HG03135 (cell line): Measurements from ENCODE around the gene NAV3.

Experiments used
- ATAC-seq: cut with Tn5 transposase; IDR thresholded peaks from one replicate; pipeline ENCODE4 v1.9.1; 2021; ENCODE audit warnings: mild to moderate bottlenecking, moderate library complexity; ENCODE audit not compliant: unreplicated experiment

Gene NAV3

DNA sequence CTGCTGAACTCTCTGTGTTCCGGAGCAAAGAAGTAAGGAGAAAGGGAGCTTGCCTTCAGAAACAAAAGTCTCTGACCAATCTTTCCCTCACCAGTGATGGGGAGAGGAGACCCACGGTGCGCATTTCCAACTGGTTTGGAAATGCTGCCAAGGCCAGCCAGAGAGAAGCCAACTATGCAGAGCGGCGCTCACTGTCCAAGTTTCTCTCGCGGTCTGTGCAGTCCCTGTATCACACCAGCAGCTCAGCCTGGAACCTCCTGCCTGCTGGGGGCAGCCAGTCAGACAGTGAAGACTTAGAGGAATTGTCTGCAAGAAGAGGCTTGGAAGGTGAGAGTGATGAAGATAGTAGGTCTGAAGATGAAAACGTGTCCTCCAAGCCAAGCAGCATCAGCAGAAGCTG, 206.2 kb downstream of the NAV3 start:
- no peak for ATAC-seq

DNA sequence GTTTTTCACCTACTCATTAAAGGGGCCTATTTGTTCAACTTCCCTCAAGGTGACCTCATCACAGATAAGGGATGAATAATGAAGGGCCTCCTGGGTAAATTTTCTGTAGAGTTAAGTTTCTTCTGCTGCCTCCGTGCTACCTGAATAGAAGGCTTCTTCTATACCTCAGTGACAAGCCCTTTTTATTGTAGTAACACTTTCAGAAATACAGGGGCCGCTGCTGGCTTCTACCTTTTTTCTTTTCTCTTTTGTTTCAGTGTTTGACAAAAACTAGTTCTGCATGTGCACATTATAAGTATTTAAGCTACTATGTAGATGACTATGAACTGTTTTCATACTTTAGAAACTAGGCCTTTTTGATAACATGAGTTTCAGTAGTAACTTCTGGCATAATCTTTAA, 207.0 kb downstream of the NAV3 start:
- ATAC-seq: no peak

DNA sequence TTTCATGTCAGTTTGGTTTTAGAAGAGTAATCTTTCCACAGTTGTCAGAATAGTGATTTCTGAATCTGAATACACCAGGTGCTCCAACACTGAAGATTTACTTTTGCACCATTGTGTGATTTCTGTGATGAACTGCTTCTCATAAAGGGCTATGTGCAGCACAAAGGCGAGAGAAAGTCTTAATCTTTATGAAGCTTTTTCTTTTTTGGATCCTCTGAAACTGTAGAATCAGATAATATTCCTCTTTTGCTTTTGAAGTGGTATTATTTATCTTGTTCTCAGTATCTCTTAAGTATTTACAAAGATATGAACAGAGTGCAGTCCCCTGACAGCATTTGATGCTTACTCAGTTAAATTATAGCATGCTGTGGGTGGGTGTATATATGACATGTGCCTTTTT, 207.8 kb downstream of the NAV3 start:
- no peak for ATAC-seq

DNA sequence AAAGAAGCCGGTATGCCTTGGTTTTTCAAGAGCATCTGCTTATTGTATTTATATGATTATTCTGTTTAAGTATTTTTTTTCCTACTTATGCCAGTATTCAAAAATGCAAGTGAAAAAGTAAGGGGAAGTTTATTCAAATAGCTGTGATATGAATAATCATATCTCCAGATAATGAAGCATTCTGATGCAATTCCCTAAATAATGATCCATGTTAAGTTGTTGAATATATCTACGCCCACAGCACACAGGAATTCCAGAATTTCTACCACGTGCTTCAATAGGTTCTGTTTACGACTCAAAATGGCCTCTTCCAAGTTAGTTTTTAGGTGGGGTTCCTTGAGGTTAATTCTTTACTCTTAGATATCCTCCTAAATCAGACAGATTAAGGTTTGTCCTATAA, 208.3 kb downstream of the NAV3 start:
- ATAC-seq: no peak

DNA sequence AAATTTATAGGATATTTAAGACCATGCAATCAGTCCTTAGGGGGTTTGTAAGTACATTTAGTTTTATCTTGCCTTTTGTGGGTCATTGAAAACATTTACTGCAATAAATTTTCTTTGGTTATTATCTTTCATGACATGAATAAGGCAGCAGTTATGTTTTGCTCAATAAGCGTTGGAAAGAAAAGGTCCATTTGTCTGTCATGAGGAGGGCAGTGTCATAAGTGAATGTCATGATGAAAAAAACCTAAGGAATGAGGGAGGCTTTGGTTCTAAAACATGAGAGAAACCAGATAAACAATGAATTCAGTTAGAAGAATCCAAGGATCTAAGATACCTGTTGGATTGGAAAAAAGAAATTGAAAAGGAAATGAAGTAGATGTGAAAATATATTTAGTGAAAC, 209.4 kb downstream of the NAV3 start:
- ATAC-seq: no peak

DNA sequence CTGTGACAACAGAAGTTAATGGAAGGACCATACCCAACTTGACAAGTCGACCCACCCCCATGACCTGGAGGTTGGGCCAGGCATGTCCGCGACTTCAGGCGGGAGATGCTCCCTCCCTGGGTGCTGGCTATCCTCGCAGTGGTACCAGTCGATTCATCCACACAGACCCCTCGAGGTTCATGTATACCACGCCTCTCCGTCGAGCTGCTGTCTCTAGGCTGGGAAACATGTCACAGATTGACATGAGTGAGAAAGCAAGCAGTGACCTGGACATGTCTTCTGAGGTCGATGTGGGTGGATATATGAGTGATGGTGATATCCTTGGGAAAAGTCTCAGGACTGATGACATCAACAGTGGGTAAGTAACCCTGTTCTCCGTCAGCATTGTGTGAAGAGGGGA, 220.1 kb downstream of the NAV3 start:
- ATAC-seq: no peak

DNA sequence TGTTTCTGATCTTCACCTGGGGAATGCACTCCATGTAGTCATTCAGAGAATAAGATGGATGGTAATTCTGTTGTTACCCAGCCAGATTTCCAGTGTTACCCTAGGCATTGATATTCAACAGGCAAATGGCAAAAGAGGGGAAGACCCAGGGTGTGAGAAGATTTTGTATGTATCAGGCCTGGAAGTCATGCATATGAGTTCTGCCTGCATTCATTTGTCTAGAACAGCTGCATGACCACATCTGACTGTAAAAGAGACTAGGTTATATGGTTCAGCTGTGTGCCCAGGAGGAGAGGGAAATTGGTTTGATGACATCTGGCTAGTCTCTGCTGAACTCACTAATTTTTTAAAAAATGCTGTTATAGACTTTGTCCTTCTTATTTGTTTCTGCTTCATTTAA, 224.9 kb downstream of the NAV3 start:
- no peak for ATAC-seq

DNA sequence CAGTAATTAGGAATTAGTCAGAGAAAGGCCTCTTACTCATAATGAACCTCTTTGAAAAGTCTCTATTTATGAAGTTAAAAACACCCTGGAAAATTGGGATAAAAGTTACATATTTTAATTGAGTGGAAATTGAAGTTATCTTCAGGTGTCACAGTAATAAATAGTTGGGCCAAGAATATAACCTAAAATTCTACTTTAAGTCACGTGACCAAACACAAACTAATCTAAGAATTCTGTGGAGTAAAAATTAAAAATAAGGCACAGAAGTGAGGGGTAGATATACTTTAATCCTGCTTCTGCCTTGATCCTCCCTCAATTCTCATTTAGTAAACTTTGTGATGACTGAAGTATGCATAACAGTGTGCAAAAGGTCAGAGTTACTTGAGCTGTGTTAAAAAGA, 226.4 kb downstream of the NAV3 start:
- ATAC-seq: no peak

DNA sequence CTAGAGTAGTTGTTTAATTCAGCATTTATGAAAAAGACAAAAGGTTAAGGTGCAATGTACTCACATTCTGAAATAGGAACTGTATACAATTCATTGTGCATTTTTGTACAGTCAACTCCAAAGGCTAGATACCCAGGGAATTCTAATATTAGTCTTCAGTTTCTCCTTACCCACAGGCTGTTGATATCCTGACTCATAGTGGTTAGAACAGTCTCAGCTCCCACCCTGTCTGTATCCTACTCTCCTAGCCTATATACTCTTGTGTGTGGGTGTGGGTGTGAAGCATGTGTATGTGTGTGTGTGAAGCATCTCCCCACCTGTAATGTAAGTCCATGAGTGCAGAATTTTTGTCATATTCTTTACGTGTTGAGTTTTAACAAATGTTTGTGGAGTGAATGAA, 229.5 kb downstream of the NAV3 start:
- no peak for ATAC-seq

DNA sequence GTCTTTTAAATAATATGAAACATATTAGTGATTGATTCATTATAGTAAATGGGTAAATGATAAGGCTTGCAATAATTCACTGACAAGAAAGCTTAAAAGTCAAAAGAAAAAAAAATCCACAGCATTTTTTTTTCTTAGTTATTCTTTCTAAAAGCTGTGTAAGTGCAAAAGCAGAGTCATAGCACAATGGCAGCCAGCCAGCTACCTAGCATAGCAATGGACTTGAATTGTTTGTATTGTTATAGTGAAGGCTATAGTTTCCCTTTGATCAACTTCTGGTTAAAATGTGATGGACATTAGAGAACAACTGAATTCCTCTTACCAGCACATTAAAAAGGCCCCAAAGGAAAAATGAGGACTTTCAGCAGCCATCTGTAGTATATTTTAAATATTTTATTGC, 232.1 kb downstream of the NAV3 start:
- ATAC-seq: no peak

DNA sequence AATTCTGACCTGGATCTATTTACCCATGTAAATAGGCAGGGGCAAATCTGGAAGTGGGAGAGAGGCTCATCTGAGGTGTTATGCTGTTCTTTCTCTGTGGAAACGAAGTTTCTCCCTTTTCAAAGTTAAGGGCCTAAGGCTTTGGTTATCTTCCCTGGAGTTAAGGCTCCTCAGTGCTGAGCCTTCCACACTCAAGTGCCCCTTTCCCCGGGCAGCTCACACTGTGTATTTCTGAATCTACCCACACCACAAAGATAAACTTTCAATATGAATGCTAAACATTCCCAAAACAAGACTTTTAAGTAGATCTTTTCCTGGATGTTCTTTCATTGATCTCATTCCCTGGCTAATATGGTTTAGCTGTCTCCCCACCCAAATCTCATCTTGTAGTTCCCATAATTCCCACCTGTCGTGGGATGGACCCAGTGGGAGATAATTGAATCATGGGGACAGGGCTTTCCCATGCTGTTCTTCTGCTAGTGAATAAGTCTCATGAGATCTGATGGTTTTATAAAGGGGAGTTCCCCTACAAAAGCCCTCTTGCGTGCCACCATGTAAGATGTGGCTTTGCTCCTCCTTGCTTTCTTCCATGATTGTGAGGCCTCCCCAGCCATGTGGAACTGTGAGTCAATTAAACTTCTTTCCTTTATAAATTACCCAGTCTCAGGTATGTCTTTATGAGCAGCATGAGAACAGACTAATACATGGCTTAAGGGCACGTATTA, 251.1 kb downstream of the NAV3 start:
- ATAC-seq: no peak

DNA sequence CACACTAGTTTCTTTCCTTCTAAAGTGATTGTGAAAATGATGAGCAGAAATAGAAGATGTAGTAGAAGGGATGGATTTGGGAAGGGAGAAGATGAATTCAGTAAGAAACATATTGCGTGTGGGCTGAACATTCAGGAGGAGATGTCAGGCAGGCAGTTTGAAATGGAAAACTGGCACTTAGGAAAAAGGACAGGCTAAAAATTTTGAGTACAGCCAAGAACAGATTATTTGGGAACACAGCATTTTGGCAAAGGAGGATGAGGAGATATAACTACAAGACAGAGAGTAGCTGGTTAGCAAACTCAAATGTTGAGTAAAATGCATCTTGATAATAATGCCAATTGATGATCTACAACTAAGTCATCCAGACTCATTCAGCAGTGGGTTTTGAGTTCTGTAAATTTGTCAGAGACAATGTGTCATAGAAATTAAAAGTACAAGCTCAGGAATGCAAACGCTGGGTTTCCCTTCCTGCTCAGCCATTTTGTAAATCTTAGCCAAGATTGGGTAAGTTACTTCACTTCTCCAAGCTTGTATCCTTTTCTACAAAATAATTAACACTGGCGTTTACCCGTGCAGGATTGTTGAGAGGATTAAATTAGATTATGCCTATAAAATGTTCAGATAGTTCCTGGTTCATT, 255.0 kb downstream of the NAV3 start:
- no peak for ATAC-seq

DNA sequence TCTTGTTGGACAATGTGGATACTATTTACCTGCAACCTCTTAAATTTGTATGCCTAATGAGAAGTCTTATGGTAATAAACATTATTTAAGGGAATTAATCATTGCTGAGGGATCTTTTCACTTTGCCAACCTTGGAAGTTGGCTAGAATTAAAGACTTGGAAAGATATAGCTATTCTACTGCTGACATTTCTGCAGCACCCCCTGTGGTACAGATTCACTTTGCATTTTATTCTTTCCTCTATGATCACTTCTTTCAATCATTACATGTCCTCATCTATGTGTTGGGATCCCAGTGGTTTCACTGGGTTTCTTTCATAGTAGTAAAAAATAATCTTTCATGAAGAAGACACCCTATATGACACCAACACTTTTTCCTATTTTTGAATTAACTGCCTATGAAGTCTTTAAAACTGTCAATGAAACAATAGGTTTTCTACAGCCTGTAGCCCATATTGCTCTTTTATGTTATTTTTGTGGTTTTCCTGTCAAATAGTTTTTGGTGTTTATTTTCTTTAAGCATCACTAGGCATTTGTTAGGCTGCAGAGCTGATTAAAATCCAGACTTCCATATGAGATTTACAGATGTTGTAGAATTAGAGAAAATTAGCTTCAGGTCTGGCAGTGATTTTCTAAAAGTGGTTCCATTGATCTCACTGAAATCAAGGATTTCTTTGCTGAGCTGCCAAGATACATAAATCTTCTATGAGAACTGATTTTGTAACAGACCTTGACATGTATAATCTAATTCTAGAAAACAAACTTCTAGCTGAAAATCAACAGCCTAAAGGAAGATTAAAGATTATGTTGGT, 256.1 kb downstream of the NAV3 start:
- ATAC-seq: no peak

DNA sequence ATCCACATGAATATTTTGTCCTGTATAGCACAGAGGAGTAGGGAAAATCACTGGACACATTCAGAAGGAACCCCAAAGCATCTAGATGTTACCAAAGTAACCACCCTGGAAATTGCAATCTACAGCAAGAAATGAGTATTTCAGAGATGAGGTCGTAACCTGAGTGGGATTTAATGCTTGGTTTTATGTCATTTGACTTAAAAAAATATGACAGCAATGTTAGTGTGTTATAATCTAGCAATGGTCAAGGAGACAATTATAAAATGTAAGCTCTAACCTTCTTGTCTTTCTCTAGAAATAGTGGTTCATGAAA, 256.6 kb downstream of the NAV3 start:
- no peak for ATAC-seq

DNA sequence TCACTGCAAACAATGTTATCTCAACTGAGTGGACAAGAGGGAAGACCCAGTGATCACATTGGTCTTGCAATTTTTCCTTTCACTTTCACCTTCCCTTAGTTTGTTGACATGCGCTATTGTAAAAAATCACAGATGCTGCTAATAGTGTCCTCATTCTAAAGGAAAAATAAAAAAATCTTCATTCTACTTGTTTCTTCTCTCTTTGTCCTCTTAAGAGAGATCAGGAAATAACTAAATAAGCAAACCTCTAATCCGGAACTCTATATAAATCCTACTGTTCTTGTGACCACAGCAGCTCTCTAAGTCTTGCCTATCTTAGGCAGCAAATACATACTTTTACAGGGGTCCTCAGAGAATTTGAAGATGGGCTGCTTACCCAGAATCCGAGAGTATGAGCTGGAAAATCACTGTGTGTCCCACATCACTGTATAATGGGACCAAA, 257.7 kb downstream of the NAV3 start:
- ATAC-seq: peak; percentile 57

DNA sequence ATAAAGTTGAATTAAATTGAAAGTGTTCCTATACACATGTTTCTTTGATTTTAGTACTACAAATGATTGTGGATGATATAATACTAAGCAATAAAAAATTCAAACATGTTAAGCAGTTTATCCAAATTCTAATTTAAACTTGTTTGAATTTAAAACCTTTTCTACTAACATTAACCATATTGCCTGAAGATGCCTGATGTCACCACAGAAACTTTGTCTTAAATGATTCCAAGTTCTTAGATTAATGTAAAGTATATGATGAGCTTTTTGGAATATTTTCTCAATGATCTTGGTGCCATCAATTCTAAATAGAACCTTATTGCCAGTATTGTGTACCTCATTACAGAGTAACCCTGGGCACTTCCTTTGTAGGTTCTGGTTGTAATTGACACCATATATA, 259.6 kb downstream of the NAV3 start:
- no peak for ATAC-seq

DNA sequence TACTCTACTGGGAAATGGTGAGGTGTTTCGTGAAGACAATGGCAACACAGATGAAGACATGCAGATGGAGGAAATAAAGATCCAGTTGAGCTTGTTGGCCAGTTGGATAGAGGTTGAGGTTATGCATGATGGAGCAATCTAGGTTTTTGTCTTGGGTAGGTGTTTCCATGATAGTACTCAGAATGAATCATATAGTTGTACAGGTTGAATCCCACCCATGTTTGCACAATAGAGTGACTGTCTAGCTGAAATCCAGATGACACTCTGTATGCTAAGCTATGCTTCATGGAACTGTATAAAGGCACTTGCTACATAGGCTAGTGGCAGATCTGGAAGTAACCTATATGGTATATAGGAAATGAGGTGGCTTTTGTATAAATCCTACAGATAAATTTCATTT, 264.9 kb downstream of the NAV3 start:
- ATAC-seq: no peak

DNA sequence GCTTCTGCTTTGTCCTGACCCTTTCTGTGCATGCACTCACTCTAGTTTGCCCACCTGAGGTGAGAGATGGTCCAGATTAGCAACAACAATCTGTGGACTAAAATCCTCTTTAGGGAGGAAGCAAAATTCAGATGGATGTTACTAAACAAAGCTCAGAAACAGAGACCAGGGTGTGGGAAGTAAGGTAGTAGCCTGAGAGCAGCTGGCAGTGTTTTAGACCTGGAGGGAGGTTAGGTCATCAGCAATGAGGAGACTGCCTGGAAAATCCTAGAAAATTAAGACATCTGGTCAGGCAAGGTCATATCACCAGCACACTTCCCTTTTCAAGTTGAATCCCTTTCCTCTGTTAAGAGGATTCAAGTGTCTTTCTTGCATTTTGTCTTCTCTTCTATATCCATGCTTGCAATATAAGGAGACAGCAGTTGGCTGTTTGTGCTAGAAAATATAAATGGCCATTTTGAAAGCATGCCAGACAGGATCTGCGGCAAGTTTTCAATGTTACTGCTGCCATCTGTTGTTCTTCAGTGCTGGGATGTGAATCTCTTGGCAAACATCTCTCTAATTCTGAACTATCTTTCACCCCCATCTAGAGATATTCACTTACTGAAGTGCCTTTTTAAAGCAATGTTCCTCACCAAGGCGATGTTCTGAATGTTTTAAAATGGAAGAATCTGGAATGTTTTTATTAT, 266.4 kb downstream of the NAV3 start:
- no peak for ATAC-seq

DNA sequence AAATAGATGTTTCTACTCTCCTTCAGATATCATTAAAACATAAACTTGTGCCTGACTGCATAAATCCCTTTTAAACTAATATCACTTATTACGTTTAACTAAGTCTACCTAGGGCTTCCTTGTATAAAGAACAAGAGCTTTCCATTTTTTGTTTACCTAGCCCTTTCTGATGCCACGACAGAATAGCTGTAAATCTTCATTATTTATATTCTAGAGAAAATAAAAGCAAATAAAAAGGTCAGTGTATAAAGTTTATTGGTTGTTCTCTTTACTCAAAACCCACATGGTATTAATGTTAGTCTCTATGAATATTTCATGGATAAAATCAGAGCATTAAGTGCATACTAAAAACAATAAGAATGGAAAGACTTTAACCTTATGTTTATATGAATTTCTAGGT, 269.1 kb downstream of the NAV3 start:
- no peak for ATAC-seq

DNA sequence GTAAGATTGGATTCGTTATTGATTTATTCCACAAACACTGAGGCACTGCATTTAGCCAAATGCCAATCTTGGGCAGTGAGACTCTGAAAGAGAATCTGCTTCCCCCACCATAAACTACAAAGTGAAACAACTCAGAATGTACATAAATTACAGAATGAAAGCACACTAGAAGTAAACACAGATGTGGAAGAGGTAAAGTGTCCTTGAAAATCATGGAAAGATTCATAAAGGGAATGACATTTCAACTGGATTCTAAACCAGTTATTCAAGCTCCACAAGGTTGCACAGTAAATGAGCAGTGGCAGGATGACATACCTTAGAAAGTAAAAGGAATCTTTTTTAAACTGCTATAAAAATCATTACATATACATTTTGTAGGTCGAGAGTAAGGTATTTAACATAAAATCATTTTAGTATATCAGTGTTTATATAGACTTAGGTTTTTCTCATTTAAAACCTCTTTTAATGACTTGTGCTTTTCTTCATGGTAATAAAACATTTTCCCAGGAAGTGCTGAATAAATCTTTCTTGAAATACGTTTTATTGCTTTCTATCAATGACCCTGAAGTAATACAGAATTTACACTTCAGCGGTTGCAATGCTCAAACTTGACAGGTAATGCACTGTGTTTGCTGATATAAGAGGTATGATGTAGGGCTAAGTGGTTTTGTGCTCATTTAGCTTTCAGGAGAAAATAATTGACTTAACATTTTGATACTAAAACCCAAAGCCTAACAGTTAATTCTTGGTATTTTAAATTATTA, 270.6 kb downstream of the NAV3 start:
- ATAC-seq: no peak
